Natural killer cell (primary cell): ENCODE results near the gene MLPH. TPM values are rescaled to one million over a fixed set of nuclear protein-coding genes. Genes with fewer than 3 reads are reported as not detected.

Source experiments
- ATAC-seq, 3 donors: fragments of 150-1000 bp in 2 of 3; fragments of 200-7000 bp in 1 of 3; cut with Tn5 transposase; 1 replicate in 1 of 3; 2 replicates in 2 of 3; pipeline ENCODE4 v1.10.0; 2021; ENCODE audit warnings: mild to moderate bottlenecking in 2 of 3, moderate library complexity in 2 of 3
- DNase-seq, 2 donors: peaks; one replicate each; pipeline versions ENCODE4 v3.0.0 to v3.0.0-alpha.2; 2013 to 2021; ENCODE audit warnings: mixed read lengths in 1 of 2
- H3K27ac ChIP-seq: one replicate; pipeline ENCODE4 v1.5.1; 2013; ENCODE audit warnings: mild to moderate bottlenecking, low read length
- H3K27me3 ChIP-seq: one replicate; pipeline ENCODE4 v1.6.1; 2013; ENCODE audit warnings: low read length; ENCODE audit not compliant: control insufficient read depth, insufficient read depth
- H3K36me3 ChIP-seq: one replicate; pipeline ENCODE4 v1.6.1; 2013; ENCODE audit warnings: low read length; ENCODE audit not compliant: control insufficient read depth, insufficient read depth
- H3K4me1 ChIP-seq: one replicate; pipeline ENCODE4 v1.6.1; 2013; ENCODE audit warnings: low read length; ENCODE audit not compliant: control insufficient read depth, insufficient read depth
- H3K4me3 ChIP-seq: one replicate; pipeline ENCODE4 v1.5.1; 2013; ENCODE audit warnings: low read length
- H3K9me3 ChIP-seq: one replicate; pipeline ENCODE4 v1.6.1; 2013; ENCODE audit warnings: low read length; ENCODE audit not compliant: control insufficient read depth, insufficient read depth
- H3K27ac Mint-ChIP-seq, 2 donors: one replicate each; pipeline ENCODE4 v1.8.0; 2022; ENCODE audit warnings: mild to moderate bottlenecking in 2 of 2, mixed read lengths in 2 of 2, moderate library complexity in 1 of 2
- H3K27me3 Mint-ChIP-seq, 2 donors: one replicate each; pipeline ENCODE4 v1.8.0; 2022; ENCODE audit warnings: low read depth in 2 of 2, mixed read lengths in 2 of 2
- H3K36me3 Mint-ChIP-seq: one replicate; pipeline ENCODE4 v1.8.0; 2022; ENCODE audit warnings: mixed read lengths
- H3K4me1 Mint-ChIP-seq, 2 donors: one replicate each; pipeline ENCODE4 v1.8.0; 2022; ENCODE audit warnings: mixed read lengths in 2 of 2
- H3K4me3 Mint-ChIP-seq: one replicate; pipeline ENCODE4 v1.8.0; 2022; ENCODE audit warnings: mild to moderate bottlenecking, moderate library complexity, mixed read lengths
- H3K9me3 Mint-ChIP-seq, 2 donors: one replicate each; pipeline ENCODE4 v1.8.0; 2022; ENCODE audit warnings: mixed read lengths in 2 of 2
- WGBS: methylation state at CpG from one replicate; pipeline ENCODE4 v1.1.7; 2013; ENCODE audit warnings: missing lambda C conversion rate; ENCODE audit not compliant: insufficient coverage; 5-methylcytosine and 5-hydroxymethylcytosine counted together
- intact Hi-C: fragments of 100-400 bp; cut with micrococcal nuclease; formaldehyde crosslinking; loops from one replicate; pipeline ENCODE4 v1.14.2; 2022
- total RNA-seq, 4 donors: library from RNA; stranded (reverse); fragments of 120-200 nt in 1 of 4; gene quantifications; one replicate each; pipeline versions ENCODE4 v1.2.3 to v1.2.4, GENCODE V29; 2013 to 2022
- TF ChIP-seq, protein P1 (sequence below): fragments of 200-600 bp; IDR thresholded peaks from one replicate; pipeline ENCODE4 v1.8.0; 2022; ENCODE audit warnings: antibody characterized with exemption

MLPH gene
- total RNA-seq, 3 donors from 2014 or later (not counting 1 experiment from before 2014, with no cell fraction given) = not detected

DNA sequence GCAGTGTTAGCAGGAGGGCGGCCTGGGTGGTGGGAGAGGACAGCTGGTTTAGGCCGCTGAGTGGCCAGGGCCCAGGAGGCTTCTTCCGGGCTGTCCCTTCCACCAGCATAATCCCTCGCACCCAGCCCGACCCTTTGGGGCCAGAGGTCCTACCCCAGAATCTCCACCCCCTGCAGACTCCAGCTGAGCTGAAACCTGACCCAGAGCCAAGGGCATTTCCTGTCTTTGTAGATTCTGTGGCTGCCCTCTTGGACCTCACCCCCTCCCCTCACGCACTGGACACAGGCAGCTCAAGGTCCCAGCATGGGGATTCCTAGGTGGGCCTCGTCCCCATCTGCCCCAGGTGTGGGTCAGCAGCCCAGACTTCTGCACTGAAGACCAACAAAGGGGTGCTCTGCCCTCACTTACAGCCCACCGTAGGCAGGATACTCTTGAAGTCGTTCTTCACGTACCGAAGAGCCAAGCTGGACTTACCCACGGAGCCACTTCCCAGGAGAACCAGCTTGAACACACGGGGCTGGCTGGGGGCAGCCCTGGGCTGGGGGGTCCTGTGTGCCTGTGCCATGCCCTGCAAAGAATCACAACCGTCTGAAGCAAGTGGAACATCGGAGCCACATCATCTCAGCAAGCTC, 98.7 kb downstream of the MLPH start:
- intact Hi-C loops = no loop called here
- Mint-ChIP-seq H3K27ac (no peak overlapping the region), H3K9me3 (no peaks in the 10 kb centered on the region), H3K4me1 (no peaks in the 10 kb centered on the region), H3K27me3 (peaks cover 0 to 10% of the 10 kb centered on the region in 2 donors), H3K36me3 (no peaks in the 10 kb centered on the region), H3K4me3 (no peak overlapping the region)
- 89% methylated on average over 15 of the region's 15 CpGs for WGBS
- DNase-seq = no peak
- H3K36me3 ChIP-seq = no peaks in the 10 kb centered on the region
- H3K27me3 ChIP-seq = no peaks in the 10 kb centered on the region
- H3K27ac ChIP-seq = no peak overlapping the region
- TF ChIP-seq, protein P1, sequence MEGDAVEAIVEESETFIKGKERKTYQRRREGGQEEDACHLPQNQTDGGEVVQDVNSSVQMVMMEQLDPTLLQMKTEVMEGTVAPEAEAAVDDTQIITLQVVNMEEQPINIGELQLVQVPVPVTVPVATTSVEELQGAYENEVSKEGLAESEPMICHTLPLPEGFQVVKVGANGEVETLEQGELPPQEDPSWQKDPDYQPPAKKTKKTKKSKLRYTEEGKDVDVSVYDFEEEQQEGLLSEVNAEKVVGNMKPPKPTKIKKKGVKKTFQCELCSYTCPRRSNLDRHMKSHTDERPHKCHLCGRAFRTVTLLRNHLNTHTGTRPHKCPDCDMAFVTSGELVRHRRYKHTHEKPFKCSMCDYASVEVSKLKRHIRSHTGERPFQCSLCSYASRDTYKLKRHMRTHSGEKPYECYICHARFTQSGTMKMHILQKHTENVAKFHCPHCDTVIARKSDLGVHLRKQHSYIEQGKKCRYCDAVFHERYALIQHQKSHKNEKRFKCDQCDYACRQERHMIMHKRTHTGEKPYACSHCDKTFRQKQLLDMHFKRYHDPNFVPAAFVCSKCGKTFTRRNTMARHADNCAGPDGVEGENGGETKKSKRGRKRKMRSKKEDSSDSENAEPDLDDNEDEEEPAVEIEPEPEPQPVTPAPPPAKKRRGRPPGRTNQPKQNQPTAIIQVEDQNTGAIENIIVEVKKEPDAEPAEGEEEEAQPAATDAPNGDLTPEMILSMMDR = no peak
- H3K4me1 ChIP-seq = no peaks in the 10 kb centered on the region
- no peak overlapping the region for H3K4me3 ChIP-seq
- no peaks in the 10 kb centered on the region for H3K9me3 ChIP-seq
- no peak for ATAC-seq

DNA sequence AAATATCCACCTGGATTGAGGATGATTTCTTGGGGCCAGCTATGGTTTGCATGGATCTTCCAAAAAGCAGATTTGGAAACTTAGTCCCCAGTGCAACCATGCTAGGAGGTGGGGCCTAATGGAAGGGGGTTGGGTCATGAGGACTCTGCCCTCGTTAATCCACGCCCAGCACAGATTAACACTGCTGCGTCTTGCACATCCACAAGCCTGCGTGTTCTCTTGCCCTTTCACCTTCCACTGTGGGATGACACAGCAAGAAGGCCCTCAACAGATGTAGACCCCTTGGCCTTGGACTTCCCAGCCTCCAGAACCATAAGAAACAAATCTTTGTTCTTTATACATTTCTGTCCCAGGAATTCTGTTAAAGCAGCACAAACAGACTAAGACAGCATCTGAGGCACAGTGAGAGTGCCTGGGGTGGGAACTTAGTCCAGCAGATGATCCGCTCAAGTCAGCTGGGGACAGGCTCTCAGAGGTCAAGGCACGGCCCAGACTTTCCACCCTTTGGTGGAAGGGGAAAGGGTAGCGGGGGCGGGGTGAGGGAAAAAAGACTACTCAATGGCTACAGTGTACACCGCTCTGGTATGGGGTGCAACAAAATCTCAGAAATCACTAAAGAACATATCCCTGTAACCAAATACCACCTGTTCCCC, 101.1 kb downstream of the MLPH start:
- DNase-seq (no peak), ATAC-seq (no peak)
- Mint-ChIP-seq H3K36me3 (no peaks in the 10 kb centered on the region), H3K4me3 (no peak overlapping the region), H3K27me3 (peaks cover 0 to 10% of the 10 kb centered on the region in 2 donors), H3K27ac (no peak overlapping the region), H3K4me1 (no peaks in the 10 kb centered on the region), H3K9me3 (no peaks in the 10 kb centered on the region)
- Histone ChIP-seq H3K9me3 (no peaks in the 10 kb centered on the region), H3K36me3 (no peaks in the 10 kb centered on the region), H3K4me3 (no peak overlapping the region), H3K27ac (no peak overlapping the region), H3K27me3 (no peaks in the 10 kb centered on the region), H3K4me1 (peaks cover 6% of the 10 kb centered on the region)
- TF ChIP-seq, protein P1 = no peak
- WGBS = 89% methylated on average over 6 of the region's 9 CpGs
- intact Hi-C loops = no loop called here

DNA sequence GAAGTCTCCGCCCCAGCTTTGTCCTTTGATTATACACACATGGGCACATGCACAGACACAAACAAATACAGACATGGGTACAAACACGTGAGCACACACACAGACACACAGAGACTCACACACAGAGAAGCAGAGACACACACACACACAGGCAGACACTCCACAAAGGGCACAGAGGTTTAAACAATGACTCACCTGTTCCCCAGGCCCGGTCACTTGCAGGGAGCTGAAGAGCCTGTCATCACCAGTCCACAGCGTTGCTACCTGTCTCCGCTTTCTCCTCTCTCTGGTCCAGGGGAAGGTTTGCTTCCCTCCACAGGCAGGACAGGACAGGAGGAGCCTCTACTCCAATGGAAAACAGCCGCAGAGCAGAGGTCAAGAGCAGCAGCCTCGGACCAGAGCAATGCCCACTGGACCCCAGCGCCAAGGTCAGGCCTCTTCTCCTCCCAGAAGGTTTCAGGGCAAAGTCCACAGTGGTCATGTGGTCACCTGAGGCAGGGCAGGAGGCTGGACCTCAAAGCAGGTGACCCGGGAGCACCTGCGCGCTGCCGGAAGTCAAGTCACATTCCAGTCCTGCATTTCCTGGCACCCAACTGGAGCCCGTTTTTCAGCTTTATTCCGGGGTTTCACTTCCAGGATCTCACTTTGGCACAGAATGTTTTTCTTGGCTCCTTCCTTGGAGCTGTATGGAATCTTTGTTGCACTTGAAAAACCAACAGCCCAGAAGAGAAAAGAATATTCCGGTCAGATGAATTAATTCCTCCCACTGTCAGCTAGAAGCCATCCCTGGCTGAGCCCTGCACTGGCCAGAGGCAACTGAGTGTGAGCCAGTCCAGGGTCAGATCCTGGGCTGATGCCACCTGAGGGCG, 103.5 kb downstream of the MLPH start, which contains the start of gene RAB17:
Gene RAB17, minus strand, starts transcription at position 463 of the 869 bp plus-strand sequence. CDS start 4,580 bp downstream, outside the sequence.
- Mint-ChIP-seq H3K9me3 (no peaks in the 10 kb centered on the region), H3K4me3 (no peak within 1 kb of the TSS), H3K4me1 (no peaks in the 10 kb centered on the region), H3K27me3 (peaks cover 0 to 10% of the 10 kb centered on the region in 2 donors), H3K27ac (no peak within 1 kb of the TSS), H3K36me3 (no peaks in the 10 kb centered on the region)
- H3K4me1 ChIP-seq = peaks cover 6% of the 10 kb centered on the region
- DNase-seq (no peak), ATAC-seq (no peak)
- H3K36me3 ChIP-seq = no peaks in the 10 kb centered on the region
- H3K27me3 ChIP-seq = no peaks in the 10 kb centered on the region
- intact Hi-C loops = no loop called here
- 89% methylated on average over 16 of the region's 16 CpGs for WGBS
- TF ChIP-seq, protein P1 = no peak
- no peak within 1 kb of the TSS for H3K4me3 ChIP-seq
- H3K27ac ChIP-seq = no peak within 1 kb of the TSS
- H3K9me3 ChIP-seq = no peaks in the 10 kb centered on the region
